Measurements from ENCODE around the gene GNB1L. TPM values are rescaled to one million over a fixed set of nuclear protein-coding genes. Genes with fewer than 3 reads are reported as not detected.

GNB1L gene
- total RNA-seq, 1 donor from 2014 or later, result 3.4 TPM

Other genes with a start within 250 kb of the GNB1L start
- 235 TPM for gene SEPTIN5, start 140.4 kb downstream of the GNB1L start, total RNA-seq
- 24.8 TPM for gene GP1BB, start 131.3 kb downstream of the GNB1L start, total RNA-seq
- gene TBX1, start 94.1 kb downstream of the GNB1L start, total RNA-seq, result not detected
- gene RTL10, start within 50 bp of the GNB1L start, total RNA-seq, result 8.1 TPM
- 42.8 TPM for gene COMT, start 86.9 kb upstream of the GNB1L start, total RNA-seq
- 11.6 TPM for gene TXNRD2, start 86.9 kb upstream of the GNB1L start, total RNA-seq
- gene ARVCF, start 161.9 kb upstream of the GNB1L start, total RNA-seq, result 48.9 TPM
- gene TANGO2, start 166.2 kb upstream of the GNB1L start, total RNA-seq, result 8.1 TPM
- 24.8 TPM for gene DGCR8, start 225.4 kb upstream of the GNB1L start, total RNA-seq

Measured in temporal lobe (tissue), 1 donor.